Liver (tissue), 9 donors: Measurements from ENCODE around the gene SSBP2. TPM values are rescaled to one million over a fixed set of nuclear protein-coding genes. Genes with fewer than 3 reads are reported as not detected.

Experiments
- DNase-seq: peaks from one replicate; pipeline ENCODE4 v3.0.0-alpha.2; 2017; ENCODE audit warnings: low spot score
- H3K27ac ChIP-seq, 2 donors: one replicate each; pipeline ENCODE4 v1.7.0; 2013; ENCODE audit warnings: inconsistent platforms in 2 of 2, low read length in 2 of 2, control low read depth in 1 of 2, low read depth in 1 of 2, mild to moderate bottlenecking in 1 of 2
- H3K27me3 ChIP-seq, 4 donors: one replicate each; pipeline versions ENCODE4 v1.6.1 to v1.7.0; 2013; ENCODE audit warnings: low read length in 3 of 4, inconsistent platforms in 1 of 4, mild to moderate bottlenecking in 1 of 4, moderate library complexity in 1 of 4; ENCODE audit not compliant: control insufficient read depth in 4 of 4, insufficient read depth in 4 of 4
- H3K36me3 ChIP-seq, 4 donors: one replicate each; pipeline versions ENCODE4 v1.6.1 to v1.7.0; 2013; ENCODE audit warnings: low read length in 3 of 4, mild to moderate bottlenecking in 3 of 4, low read depth in 1 of 4, moderate library complexity in 1 of 4; ENCODE audit not compliant: control insufficient read depth in 4 of 4, insufficient read depth in 3 of 4
- H3K4me1 ChIP-seq, 4 donors: one replicate each; pipeline versions ENCODE4 v1.6.1 to v1.7.0; 2013; ENCODE audit warnings: low read length in 3 of 4, mild to moderate bottlenecking in 3 of 4, moderate library complexity in 1 of 4; ENCODE audit not compliant: control insufficient read depth in 4 of 4, insufficient read depth in 4 of 4
- H3K4me3 ChIP-seq, 3 donors: one replicate each; pipeline versions ENCODE4 v1.6.1 to v1.7.0; 2013; ENCODE audit warnings: low read length in 3 of 3, control low read depth in 1 of 3, low read depth in 1 of 3, mild to moderate bottlenecking in 1 of 3
- H3K9ac ChIP-seq, 2 donors: one replicate each; pipeline ENCODE4 v1.7.0; 2013; ENCODE audit warnings: low read length in 2 of 2, mild to moderate bottlenecking in 2 of 2, moderate library complexity in 2 of 2, control low read depth in 1 of 2, low read depth in 1 of 2
- H3K9me3 ChIP-seq, 4 donors: one replicate each; pipeline versions ENCODE4 v1.6.1 to v1.7.0; 2013; ENCODE audit warnings: low read length in 3 of 4; ENCODE audit not compliant: control insufficient read depth in 4 of 4
- CTCF ChIP-seq: fragments of 150-350 bp; IDR thresholded peaks from 2 replicates; pipeline ENCODE4 v1.5.1; 2017; ENCODE audit warnings: improper control_type of control experiment, low read depth, low read length; ENCODE audit not compliant: missing input control
- EGR1 ChIP-seq, 2 donors: IDR thresholded peaks; 2 replicates each; pipeline ENCODE4 v1.6.1; 2016 to 2018; ENCODE audit warnings: antibody characterized with exemption in 2 of 2, low read depth in 2 of 2
- FOXA2 ChIP-seq: IDR thresholded peaks from 2 replicates; pipeline ENCODE4 v1.6.1; 2016; ENCODE audit warnings: antibody characterized with exemption
- HNF4A ChIP-seq, 2 donors: conservative IDR thresholded peaks; 2 replicates each; pipeline ENCODE4 v1.6.1; 2016; ENCODE audit warnings: antibody characterized with exemption in 2 of 2, mild to moderate bottlenecking in 2 of 2
- HNF4G ChIP-seq: IDR thresholded peaks from 2 replicates; pipeline ENCODE4 v1.6.1; 2016; ENCODE audit warnings: antibody characterized with exemption
- JUND ChIP-seq, 2 donors: IDR thresholded peaks; 2 replicates each; pipeline ENCODE4 v1.6.1; 2016; ENCODE audit warnings: antibody characterized with exemption in 2 of 2
- NR2F2 ChIP-seq: IDR thresholded peaks from 2 replicates; pipeline ENCODE4 v1.6.1; 2016; ENCODE audit warnings: antibody characterized with exemption
- RAD21 ChIP-seq, 2 donors: IDR thresholded peaks; 2 replicates each; pipeline ENCODE4 v1.6.1; 2016; ENCODE audit warnings: antibody characterized with exemption in 2 of 2, mild to moderate bottlenecking in 2 of 2
- REST ChIP-seq: IDR thresholded peaks from 2 replicates; pipeline ENCODE4 v1.6.1; 2016; ENCODE audit warnings: antibody characterized with exemption, mild to moderate bottlenecking
- RXRA ChIP-seq, 2 donors: IDR thresholded peaks; 2 replicates each; pipeline ENCODE4 v1.6.1; 2017 to 2018; ENCODE audit warnings: antibody characterized with exemption in 2 of 2, mild to moderate bottlenecking in 1 of 2
- ZBTB33 ChIP-seq: IDR thresholded peaks from 2 replicates; pipeline ENCODE4 v1.6.1; 2016; ENCODE audit warnings: antibody characterized with exemption
- WGBS: extraction: QIAGEN DNeasy Blood & Tissue Kit; methylation state at CpG from one replicate; pipeline ENCODE4 v1.1.7; 2013; 5-methylcytosine and 5-hydroxymethylcytosine counted together
- polyA plus RNA-seq, 2 donors: library from polyadenylated mRNA; stranded (reverse) in 1 of 2; unstranded in 1 of 2; fragments of 200-250 nt in 1 of 2; fragments of >200 nt in 1 of 2; fragmentation: Nextera tagmentation in 1 of 2; extraction: Ambion mirVana in 1 of 2; gene quantifications; one replicate each; pipeline versions ENCODE4 v1.2.1 to v1.2.3, GENCODE V29; 2013 to 2015
- total RNA-seq, 2 donors: library from RNA; depleted of rRNA; stranded (reverse); fragments of >200 nt; gene quantifications; one replicate each; pipeline ENCODE4 v1.2.3, GENCODE V29; 2014
- donor health status: healthy.
- donor health status: healthy.
- donor health status: healthy.
- donor health status: healthy.
- donor health status: healthy.

The SSBP2 gene
- total and polyA plus RNA-seq, 4 donors: 2.2 to 10.1 (median 4.1) TPM

GRCh38 chr5:81788329-81788728 lies 37.4 kb upstream of the SSBP2 start:
- WGBS: 84% methylated on average over 2 of the region's 2 CpGs

More at GRCh38 chr5:81788329-81788728, 37.4 kb upstream of the SSBP2 start:
- H3K36me3 ChIP-seq: no peaks in the 10 kb centered on the region
- H3K9ac ChIP-seq: no peak overlapping the region
- no peak for DNase-seq
- TF ChIP-seq EGR1 (IDR thresholded peaks at IDR 0.05; ENCODE audit: low read depth in 2 of 2) (no peak), REST (no peak), RAD21 (IDR thresholded peaks at IDR 0.05) (no peak), HNF4A (conservative IDR thresholded peaks at IDR 0.05) (no peak), HNF4G (no peak), FOXA2 (no peak), RXRA (IDR thresholded peaks at IDR 0.05) (no peak), CTCF (no peak), JUND (IDR thresholded peaks at IDR 0.05) (no peak), NR2F2 (no peak), ZBTB33 (no peak)
- no peaks in the 10 kb centered on the region for H3K27me3 ChIP-seq
- H3K4me3 ChIP-seq: no peak overlapping the region
- H3K4me1 ChIP-seq: peaks cover 0 to 8% (median 0%) of the 10 kb centered on the region in 4 donors
- H3K27ac ChIP-seq: no peak overlapping the region
- H3K9me3 ChIP-seq: no peaks in the 10 kb centered on the region
